Activated CD8-positive, alpha-beta memory T cell treated with anti-CD3 and anti-CD28 coated beads for 36 hours (primary cell): ENCODE results near the gene TBC1D2. TPM values are rescaled to one million over a fixed set of nuclear protein-coding genes. Genes with fewer than 3 reads are reported as not detected.
"Not testable (repeated sequence)": the region's sequence is repeated elsewhere in the genome, so short reads cannot be mapped to it uniquely, and the experiment has no call there.

Source experiments
- CTCF ChIA-PET: fragments of 350-600 bp; sonication (Branson Sonifier 250); formaldehyde crosslinking; loops from one replicate; lab custom pipeline; 2021; ENCODE audit warnings: antibody characterized with exemption; lab: Charles Lee
- POLR2A ChIA-PET: fragments of 350-600 bp; sonication (Branson Sonifier 250); formaldehyde crosslinking; loops from one replicate; lab custom pipeline; 2021; ENCODE audit warnings: antibody characterized with exemption; lab: Charles Lee
- total RNA-seq, 2 experiments: library from RNA; stranded (reverse); gene quantifications; one replicate each; pipeline ENCODE4 v1.2.3, GENCODE V29; 2021

The TBC1D2 gene
- total RNA-seq, 2 experiments from 2014 or later: 2.6 to 2.9 TPM

DNA sequence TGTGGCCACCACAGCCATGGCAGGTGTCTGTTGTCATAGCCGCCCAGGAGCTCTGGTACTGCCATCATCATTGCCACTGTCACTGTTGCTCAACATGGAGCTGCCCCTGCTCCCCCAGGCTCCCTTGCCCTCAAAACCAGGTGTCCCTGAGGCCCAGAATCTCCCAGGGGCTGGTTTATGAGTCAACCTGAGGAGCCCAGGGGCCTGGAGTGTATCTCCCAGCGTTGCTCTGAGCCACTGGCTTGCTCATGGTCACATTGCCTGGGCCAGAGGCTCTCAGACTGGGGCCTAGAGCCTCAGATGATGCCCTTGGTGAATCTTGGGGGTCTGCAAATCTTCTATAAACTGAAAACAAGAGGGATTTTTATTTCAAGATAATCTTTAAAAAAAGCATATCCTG lies 24.7 kb upstream of the TBC1D2 start:
- ChIA-PET POLR2A (interaction anchor here (0.6 kb wide), 1 partner anchor 171 kb away, joined by 5 read pairs; no protein-coding TSS in a partner anchor), CTCF (no interaction called here)

DNA sequence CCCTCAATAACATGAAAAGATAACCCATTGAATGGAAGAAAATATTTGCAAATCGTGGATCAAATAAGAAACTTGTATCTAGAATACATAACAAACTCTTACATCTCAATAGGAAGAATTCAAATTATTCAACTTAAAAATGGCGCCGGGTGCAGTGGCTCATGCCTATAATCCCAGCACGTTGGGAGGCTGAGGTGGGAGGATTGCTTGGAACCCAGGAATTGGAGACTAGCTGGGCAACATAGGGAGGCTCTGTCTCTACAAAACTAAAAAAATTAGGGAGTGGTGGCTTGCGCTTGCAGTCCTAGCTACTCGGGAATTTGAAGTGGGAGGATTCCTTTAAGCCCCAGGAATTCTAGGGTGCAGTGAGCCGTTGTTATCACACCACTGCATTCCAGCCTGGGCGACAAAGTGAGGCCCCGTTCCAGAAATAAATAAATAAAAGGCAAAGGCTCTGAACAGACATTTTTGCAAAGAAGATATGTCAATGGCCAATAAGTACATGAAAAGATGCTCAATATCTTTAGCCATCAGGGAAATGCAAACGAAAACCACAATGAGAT lies 21.5 kb upstream of the TBC1D2 start:
- POLR2A ChIA-PET: no interaction called here
- CTCF ChIA-PET: no interaction called here

DNA sequence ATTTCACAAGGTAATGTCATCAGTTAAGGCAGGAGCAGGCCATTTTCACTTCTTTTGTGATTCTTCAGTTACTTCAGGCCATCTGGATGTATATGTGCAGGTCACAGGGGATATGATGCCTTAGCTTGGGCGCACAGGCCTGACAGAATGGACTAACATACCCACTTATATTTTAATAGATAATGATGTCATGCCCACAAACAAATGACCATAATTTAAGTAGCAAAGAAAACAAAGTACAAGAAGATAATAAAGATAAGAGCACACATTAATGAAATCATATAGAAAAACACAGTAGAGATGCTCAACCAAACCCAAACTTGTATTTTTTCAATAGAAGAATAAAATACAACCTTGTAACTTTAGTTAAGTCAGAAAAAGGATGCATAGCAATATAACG lies 19.7 kb upstream of the TBC1D2 start:
- ChIA-PET CTCF (no interaction called here), POLR2A (no interaction called here)

DNA sequence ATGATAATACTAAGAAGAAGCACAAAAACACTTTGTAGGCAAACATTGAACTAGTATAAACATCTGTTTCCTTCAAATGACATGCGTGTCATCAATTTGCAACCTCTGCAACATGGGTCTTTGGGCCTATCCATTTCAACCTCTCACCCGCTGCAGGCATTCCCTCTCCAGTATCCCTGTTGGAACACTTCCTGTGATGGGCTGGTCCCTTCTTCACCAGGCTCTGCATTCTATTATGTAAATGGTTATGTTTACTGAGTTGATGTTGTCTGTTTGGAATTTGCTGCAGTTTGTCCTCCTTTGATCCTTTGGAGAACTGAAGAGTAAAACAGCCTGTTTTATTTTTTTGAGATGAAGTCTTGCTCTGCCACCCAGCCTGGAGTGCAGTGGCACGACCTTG lies 16.6 kb upstream of the TBC1D2 start:
- CTCF ChIA-PET: no interaction called here
- POLR2A ChIA-PET: no interaction called here

DNA sequence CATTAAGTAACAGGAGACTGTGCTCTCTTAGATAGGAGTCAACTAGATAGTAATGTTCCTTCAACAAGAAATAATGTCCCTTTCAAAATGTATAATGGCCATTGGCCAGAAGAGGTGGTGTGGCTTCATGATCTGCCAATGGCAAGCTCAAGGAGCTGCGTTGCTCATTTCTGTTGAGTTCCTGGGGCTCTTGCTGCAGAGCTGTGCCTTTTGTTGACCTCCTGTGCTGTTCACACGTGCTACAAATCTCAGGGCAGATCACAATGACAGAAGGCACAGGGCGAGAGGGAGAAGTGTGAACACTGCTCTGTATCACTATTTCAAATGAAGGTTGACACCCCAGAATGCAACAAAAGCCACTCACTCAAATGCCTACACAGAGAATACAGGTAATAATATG lies 16.0 kb upstream of the TBC1D2 start:
- ChIA-PET POLR2A (no interaction called here), CTCF (interaction anchor here (0.6 kb wide), 1 partner anchor 937 kb away, joined by 3 read pairs; no protein-coding TSS in a partner anchor)

DNA sequence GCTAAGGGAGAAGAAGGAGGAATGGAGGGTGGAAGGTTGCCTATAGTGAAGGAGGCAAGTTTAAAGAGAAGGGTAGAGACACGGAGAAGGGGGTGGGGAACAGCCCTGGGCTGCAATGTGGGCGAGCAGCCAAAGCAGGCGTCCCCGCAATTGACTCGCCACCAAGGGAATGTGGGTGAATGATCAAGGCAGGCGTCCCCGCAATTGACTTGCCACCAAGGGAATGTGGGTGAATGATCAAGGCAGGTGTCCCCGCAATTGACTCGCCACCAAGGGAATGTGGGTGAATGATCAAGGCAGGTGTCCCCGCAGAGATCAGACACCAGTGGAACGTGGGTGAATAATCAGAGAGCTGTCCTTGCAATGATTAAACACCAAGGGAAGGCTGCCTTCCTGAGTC lies 14.8 kb upstream of the TBC1D2 start:
- POLR2A ChIA-PET, CTCF ChIA-PET: not testable (repeated sequence)

DNA sequence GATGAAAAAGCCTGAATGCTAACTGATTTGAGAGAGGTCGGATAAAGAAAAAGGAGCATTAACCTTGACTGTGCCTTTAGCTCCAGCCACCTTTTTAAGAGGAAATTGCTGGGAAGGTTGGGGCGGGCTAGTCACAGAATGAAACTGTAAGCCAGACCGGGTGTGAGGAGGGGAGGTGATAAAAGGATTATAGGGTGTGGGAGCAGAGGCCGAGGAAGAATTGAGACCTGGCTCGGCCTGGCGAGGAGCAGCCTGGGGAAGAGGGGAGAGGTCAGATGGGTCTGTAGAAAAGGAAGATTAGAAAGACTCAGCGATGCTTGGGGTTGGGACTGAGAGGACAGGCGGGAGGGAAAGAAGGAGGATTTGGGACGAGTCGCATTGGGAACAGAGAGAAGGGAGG lies 14.2 kb upstream of the TBC1D2 start:
- POLR2A ChIA-PET, CTCF ChIA-PET: not testable (repeated sequence)

DNA sequence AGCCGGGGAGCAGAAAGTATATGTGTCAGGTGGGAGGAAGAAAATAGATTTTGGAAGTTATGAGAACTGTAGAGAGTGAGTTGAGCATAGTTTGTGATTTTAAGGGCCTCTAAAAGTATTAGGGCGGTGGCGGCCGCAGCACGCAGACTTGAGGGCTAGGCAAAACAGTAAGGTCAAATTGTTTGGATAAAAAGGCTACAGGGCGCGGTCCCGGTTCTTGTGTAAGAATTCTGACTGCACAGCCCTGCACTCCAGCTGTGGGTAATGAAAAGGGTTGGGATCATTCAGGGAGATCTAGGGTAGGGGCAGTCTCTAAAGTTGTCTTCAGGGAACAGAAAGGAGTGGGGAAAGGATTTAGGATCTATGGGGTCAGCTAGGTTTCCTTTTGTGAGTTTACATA lies 12.1 kb upstream of the TBC1D2 start:
- CTCF ChIA-PET, POLR2A ChIA-PET: not testable (repeated sequence)

DNA sequence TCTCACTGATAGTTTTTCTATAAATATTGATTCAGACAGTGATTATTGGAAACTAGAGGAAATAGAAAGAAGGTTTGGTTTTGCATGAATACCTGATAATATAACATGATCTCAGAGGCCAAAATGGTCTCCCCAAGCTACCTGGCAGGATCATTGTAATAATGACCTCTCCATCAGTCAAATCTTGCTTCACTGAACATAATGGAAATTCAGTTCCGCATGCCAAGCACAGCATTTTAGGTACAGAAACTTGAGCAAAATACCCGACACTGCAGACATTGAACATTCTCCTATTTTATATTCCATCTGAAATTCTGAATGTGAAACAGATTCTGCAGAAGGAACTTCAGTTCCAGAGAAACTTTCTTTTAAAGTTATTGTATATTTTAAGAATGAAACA lies 9.1 kb upstream of the TBC1D2 start:
- ChIA-PET POLR2A (no interaction called here), CTCF (interaction anchor here (1.3 to 1.9 kb wide), 6 partner anchors 9 to 231 kb away, joined by 3 to 11 read pairs (median 4); partner anchors contain the start of gene TBC1D2)

DNA sequence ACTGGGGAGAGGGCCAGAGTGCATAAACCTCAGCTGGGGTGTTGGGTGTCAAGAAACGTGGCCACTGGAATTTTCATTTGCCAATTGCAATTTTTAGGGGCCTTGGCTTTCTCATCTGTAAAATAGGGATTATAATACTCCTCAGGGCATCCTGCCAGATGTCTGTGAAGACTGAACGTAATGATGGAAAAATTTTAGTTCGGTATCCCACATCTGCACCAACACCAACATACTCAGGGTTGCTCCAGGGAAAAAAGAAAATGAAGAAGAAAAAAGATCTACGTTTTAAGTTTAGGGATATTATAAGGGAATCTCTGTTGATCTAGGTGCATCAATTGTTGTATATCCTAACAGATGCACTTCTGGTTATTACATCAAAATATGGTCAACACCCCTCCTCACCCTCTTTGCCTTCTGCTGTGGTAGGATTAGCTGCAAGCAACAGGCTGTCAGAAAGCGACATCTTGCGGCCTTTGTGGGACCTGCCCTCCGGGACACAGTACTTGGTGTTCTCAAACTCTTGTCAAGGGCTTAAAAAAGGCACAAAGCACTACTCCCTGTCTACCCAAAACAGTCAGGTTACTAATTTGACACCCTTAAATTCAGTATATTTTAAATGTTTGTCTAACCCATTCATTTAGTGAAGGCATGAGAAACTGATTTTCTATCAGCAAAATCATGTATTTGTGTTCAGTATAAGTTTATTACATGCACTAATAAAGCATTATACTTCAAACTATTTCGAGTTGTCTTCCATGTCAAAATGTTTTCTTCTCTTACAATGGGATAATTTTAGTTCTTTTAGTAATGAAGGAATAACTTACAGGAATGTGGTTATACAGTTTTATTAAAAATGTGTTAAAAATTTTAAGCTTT lies 8.3 kb upstream of the TBC1D2 start:
- CTCF ChIA-PET: interaction anchor here (0.6 to 1.9 kb wide), 8 partner anchors 9 to 230 kb away, joined by 3 to 11 read pairs (median 4); partner anchors contain the start of gene TBC1D2
- POLR2A ChIA-PET: no interaction called here

DNA sequence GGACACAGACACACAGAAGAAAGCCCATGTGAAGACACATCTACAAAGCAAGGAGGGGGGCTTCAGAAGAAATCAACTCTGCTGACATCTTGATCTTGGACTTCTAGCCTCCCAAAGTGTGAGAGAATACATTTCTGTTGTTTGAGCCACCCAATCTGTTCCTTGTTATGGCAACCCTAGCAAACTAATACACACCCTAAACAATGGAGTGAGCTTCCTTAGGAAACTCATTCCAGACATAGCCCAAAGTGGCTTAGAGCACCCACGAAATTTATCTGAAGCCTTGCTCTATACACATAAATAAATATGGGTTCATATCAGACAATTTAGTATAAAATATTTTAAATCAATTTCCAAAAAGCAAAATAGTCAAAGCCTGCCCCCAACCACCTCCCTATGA lies 7.6 kb upstream of the TBC1D2 start:
- ChIA-PET POLR2A (no interaction called here), CTCF (interaction anchor here (0.9 to 1.9 kb wide), 7 partner anchors 8 to 230 kb away, joined by 3 to 11 read pairs (median 4); partner anchors contain the start of gene TBC1D2)

DNA sequence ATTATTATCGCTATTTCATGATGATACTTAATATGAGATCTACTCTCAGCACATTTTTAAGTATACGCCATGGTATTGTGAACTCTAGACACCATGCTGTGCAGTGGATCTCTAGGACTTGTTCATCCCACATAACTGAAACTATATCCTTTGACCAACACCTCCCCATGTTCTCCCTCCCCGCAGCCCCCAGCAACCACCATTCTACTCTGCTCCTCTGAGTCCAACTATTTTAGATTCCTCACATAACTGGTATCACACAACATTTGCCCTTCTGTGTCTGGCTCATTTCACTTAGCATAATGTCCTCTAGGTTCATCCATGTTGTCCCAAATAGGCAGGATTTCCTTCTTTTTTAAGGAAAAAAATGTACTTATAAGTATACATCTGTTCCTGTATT lies 6.6 kb upstream of the TBC1D2 start:
- ChIA-PET POLR2A (no interaction called here), CTCF (no interaction called here)

DNA sequence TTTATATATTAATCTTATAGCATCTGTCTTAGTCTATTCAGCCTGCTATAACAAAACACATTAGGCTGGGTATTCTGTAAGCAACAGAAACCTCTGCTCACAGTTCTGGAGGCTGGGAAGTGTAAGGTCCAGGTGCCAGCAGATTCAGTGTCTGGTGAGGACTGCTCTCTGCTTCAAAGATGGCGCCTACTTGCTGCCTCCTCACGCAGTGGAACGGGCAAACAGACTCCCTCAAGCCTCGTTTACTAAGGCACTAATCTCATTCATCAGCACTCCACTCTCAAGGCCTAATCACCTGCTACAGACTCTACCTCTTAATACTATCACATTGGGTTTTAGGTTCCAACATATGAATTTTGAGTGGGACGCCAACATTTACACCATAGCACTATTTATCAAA lies 5.2 kb upstream of the TBC1D2 start:
- POLR2A ChIA-PET: no interaction called here
- CTCF ChIA-PET: no interaction called here

DNA sequence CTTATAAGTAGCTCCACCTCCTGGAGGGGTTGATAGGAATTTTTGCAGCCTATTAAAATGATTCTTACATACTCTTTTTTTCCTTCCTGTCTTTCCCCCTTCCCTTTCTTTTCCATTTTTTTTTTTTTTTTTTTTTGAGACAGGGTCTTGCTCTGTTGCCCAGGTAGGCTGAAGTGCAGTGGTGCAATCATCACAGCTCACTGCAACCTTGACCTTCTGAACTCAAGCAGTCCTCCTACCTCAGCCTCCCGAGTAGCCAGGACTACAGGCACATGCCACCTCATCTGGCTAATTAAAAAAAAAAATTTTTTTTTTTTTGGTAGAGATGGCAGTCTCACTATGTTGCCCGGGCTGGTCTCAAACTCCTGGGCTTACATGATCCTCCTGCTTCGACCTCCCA lies 4.3 kb upstream of the TBC1D2 start:
- CTCF ChIA-PET: interaction anchor here (0.6 to 1.3 kb wide), 5 partner anchors 60 to 1432 kb away, joined by 3 to 5 read pairs (median 3); no protein-coding TSS in a partner anchor
- POLR2A ChIA-PET: no interaction called here

DNA sequence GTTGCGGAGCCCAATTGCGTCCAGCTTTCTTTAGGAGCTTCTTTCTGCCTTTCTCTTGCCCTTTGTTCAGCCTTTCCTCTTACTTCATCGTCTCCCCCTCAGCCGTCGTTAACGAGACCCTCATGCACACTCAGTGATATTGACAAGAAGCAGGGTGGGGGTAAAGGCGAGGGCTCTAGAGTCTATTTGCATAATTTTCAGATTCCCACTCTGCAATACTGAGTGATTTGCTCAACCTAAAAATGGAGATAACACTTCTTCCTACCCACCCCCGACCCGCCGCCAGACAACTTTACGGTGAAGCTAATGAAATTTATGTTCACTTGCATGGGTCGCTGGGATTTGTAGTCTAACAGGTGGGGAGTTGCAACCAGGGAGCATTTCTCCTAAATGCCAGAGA lies 1.3 kb upstream of the TBC1D2 start:
- ChIA-PET CTCF (interaction anchor here (0.6 to 2.5 kb wide), 11 partner anchors 51 to 333 kb away, joined by 3 to 15 read pairs (median 6); partner anchors contain the start of genes NANS, TRIM14 and TRMO), POLR2A (interaction anchor here (0.6 to 3.1 kb wide), 7 partner anchors 136 to 335 kb away, joined by 3 to 23 read pairs (median 8); partner anchors contain the start of genes ANP32B, NANS, TRIM14 and TRMO)

DNA sequence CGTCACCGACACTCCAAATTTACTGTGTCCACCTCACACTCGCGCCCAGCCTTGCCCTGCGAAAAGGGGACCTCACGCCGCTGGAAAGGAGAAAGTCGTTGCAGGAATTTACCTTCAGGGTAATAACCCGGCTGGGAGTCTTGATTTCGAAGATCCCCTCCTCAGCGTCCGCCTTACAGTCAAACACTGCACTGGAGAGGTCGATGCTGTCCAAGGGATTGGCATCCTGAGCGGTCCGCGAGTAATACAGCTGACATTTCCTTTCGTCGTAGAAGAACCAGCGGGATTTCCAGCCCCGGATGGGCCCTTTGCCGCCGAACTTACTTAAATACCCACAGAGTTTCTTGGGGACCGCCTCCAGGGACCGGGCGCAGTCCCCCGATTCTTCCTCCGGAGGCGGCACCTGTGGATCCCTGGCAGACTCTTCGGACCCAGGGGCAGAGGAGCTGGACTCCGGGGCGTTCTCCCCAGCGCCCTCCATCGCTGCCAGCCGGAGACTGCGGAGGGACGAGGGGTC lies 330 bp downstream of the TBC1D2 start:
- CTCF ChIA-PET: interaction anchor here (0.8 to 2.5 kb wide), 8 partner anchors 9 to 332 kb away, joined by 3 to 15 read pairs (median 7); partner anchors contain the start of genes TRIM14 and TRMO
- POLR2A ChIA-PET: interaction anchor here (0.6 to 3.1 kb wide), 6 partner anchors 61 to 505 kb away, joined by 3 to 23 read pairs (median 9); partner anchors contain the start of genes ANP32B, NANS and TRIM14

DNA sequence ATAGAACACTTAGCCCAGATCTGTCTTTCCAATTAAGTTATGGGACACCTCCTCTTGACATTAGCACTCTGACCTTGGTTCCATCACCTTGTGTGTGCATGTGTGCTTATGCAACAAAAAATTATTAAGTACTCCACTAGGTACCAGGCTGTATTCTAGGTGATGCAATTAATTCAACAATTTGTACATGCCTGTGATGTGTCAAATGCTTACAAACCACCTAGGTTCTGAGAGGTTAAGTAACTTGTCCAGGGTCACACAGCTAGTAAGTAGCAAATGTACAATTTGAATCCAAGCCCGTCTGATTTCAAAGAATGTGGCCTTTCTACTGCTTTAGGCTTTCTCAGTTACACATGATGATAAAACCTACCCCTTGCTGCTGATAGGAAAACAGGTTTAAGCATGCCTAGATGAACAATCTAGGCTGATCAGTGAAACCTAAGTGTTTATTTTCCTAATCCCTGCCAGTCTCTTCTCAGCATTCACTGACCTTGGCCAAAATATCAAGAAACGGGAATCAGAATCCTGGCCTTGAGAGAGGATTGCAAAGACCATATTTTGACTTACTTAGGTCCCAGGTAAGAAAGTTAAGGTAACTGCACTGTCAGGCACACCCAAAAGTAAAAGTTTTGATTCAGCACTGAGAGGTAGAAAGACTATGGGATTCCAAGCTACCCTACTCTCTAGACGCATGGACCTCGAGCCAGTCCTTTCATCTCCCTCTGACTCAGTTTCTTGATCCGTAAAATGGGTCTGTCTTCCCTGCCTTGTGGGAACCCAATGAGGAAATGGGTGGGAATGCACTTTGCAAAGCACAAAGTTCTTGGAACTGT lies 1.0 kb downstream of the TBC1D2 start:
- CTCF ChIA-PET: interaction anchor here (1.9 to 2.5 kb wide), 2 partner anchors 10 to 331 kb away, joined by 11 to 13 read pairs; partner anchors contain the start of gene TRMO
- POLR2A ChIA-PET: interaction anchor here (2.1 to 3.1 kb wide), 3 partner anchors 136 to 271 kb away, joined by 11 to 23 read pairs (median 14); partner anchors contain the start of genes ANP32B, NANS and TRIM14

DNA sequence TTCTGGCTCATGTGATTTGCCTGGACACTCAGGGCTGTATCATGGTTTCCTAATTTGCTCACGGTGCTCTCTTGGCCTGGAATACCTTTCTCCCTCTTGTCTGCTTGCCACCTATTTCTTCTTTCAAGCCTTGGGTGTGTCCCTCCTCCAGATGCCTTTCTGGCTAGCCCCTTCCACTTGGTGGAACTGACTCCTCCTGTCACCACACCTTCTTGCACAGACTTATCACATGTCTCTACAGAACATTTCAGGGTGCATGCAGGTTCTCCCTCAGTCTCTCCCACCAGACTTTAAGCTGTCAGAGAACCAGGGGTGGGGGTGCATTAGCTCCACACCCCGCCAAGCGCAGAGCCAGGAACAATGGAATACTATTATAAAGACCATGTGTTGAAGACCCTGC lies 1.9 kb downstream of the TBC1D2 start:
- ChIA-PET POLR2A (no interaction called here), CTCF (no interaction called here)

DNA sequence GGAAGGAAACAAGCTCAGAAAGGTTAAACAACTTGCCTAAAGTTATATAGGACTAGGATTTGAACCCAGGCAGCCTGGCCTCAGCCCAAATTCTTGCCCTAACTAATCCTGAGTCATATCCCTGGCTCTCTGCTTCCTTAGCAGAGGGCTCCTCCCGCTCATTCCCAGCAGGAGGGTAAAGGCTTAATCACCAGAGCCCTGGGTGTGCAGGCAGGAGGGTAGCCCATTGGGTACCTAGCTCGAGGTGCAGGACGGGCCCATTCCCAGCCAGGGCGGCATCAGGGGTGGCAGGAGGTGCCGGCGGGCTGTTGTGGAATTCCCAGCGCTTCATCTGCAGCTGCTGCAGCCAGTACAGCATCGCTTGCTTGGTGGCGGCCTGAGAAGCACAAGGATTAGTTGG lies 3.9 kb downstream of the TBC1D2 start:
- POLR2A ChIA-PET: no interaction called here
- CTCF ChIA-PET: no interaction called here
